A673 (cell line): Measurements from ENCODE around the gene TMEM169.

ENCODE experiments used
- EZH2 ChIP-seq: fragments of 200-600 bp; sonication (generic); IDR thresholded peaks from 2 replicates; pipeline ENCODE4 v1.6.1; 2017; ENCODE audit warnings: borderline replicate concordance, low read depth, mild to moderate bottlenecking, mixed read lengths, antibody characterized with exemption, low read length; ENCODE audit not compliant: poor library complexity, severe bottlenecking
- TF ChIP-seq, protein P1 (sequence below): fragments of 300-800, 200-600 bp; sonication (generic); conservative IDR thresholded peaks from 2 replicates; pipeline ENCODE4 v1.5.1; 2017; ENCODE audit warnings: low read depth, mild to moderate bottlenecking, antibody characterized with exemption, low read length, moderate library complexity, mixed read lengths

DNA sequence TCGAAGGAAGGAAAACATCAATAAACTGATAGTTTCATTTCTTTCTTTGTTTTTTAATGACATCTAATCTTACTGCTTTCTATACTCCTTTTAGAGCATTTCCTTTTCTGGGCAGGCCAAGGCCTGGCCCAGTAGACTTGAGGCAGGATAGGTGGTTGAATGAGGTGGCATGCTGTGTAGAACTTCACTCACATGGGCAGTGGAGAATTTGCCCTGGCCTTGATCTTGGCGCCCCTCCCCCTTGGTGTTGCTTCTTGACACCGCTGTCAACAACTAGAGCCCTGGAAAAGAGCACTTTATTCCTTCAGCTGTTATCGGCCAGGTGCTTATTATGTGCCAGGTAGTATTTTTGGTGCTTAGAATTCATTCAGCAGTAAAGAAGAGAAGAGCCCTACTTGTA lies 64.9 kb downstream of the TMEM169 start:
- TF ChIP-seq, protein P1, sequence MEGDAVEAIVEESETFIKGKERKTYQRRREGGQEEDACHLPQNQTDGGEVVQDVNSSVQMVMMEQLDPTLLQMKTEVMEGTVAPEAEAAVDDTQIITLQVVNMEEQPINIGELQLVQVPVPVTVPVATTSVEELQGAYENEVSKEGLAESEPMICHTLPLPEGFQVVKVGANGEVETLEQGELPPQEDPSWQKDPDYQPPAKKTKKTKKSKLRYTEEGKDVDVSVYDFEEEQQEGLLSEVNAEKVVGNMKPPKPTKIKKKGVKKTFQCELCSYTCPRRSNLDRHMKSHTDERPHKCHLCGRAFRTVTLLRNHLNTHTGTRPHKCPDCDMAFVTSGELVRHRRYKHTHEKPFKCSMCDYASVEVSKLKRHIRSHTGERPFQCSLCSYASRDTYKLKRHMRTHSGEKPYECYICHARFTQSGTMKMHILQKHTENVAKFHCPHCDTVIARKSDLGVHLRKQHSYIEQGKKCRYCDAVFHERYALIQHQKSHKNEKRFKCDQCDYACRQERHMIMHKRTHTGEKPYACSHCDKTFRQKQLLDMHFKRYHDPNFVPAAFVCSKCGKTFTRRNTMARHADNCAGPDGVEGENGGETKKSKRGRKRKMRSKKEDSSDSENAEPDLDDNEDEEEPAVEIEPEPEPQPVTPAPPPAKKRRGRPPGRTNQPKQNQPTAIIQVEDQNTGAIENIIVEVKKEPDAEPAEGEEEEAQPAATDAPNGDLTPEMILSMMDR: no peak
- TF ChIP-seq EZH2: no peak
